ENCODE data around the gene EPB42.

DNA sequence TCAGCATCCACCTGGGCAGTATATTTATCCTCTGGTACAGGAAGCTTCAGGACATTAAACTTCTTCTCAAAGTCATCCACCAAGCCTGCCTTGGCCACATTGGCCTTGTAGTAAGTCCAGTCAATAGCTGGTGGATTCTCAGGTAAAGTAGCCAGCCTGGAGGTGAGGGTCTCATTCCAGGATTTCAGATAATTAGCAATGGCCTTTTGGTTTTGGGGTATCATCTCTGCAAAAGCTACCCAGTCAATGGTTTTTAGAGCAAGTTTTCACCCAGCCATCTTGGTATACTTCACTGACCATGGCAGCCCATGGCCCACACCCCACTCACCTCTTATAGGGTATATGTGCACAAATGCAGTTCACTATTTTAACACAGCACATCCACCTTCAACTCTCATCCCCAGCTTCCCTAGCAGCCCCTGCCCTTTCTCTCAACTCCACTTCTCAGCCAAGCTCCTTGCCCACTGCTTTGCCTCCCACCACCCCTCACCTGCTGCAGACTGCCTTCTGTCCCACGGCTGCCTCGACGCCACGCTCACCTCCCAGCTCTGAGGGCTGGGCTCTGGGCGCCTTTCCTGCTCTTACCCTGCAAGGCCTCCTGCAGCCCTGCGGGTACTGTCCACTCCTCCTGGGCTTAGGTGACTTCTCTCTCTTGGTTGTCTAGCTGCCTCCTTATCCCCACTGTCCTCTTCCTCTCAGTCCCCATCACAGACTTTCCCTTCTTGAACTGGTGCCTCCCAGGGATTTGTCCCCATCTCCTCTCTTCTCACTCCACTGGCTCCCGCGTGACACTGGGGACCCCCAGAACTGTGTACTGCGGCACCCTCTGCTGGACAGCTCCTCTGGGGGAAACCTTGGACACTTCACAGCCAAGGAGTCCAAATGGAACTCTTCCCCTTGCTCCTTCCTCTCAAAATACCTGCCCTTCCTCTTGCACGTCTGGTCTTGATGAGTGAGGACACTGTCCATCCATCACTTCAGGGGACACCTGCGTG lies 47.6 kb upstream of the EPB42 start:
- TF ChIP-seq TAF1 (IDR thresholded peaks at IDR 0.05; ENCODE audit: low read depth, low read length), result no peak
- no peak for TF ChIP-seq POLR2A (IDR thresholded peaks at IDR 0.05; ENCODE audit: low read depth, low read length)
- no peak for TF ChIP-seq POLR2AphosphoS5 (IDR thresholded peaks at IDR 0.05; ENCODE audit: low read depth, low read length)
- TF ChIP-seq PAX5 (IDR thresholded peaks at IDR 0.05; ENCODE audit: insufficient read depth, low read length, severe bottlenecking), result no peak

Data from GM12891 (cell line).